PFSK-1 (cell line): ENCODE measurements around the gene C22orf31.

Experiments
- FOXP2 ChIP-seq: optimal IDR thresholded peaks from 2 replicates; pipeline ENCODE3; 2011; ENCODE audit warnings: borderline replicate concordance, control low read depth, inconsistent platforms; ENCODE audit not compliant: insufficient read depth; ENCODE audit errors: extremely low read length, extremely low read depth
- POLR2AphosphoS5 ChIP-seq: IDR thresholded peaks from 2 replicates; pipeline ENCODE4 v1.6.1; 2012; ENCODE audit warnings: low read depth, mild to moderate bottlenecking, control low read depth, low read length, moderate library complexity
- SIN3A ChIP-seq: IDR thresholded peaks from 2 replicates; pipeline ENCODE4 v1.6.1; 2012; ENCODE audit warnings: mild to moderate bottlenecking, low read length, moderate library complexity, borderline replicate concordance; ENCODE audit not compliant: insufficient read depth
- TAF1 ChIP-seq: IDR thresholded peaks from 2 replicates; pipeline ENCODE4 v1.6.1; 2012; ENCODE audit warnings: low read length, control low read depth, borderline replicate concordance; ENCODE audit not compliant: insufficient read depth
- TF ChIP-seq, protein P1 (sequence below), 2 experiments: IDR thresholded peaks; 2 replicates each; pipeline versions ENCODE4 v1.6.1 to v1.8.0; 2011 to 2012; ENCODE audit warnings: low read depth in 2 of 2, low read length in 2 of 2, control low read depth in 1 of 2, inconsistent platforms in 1 of 2, mild to moderate bottlenecking in 1 of 2, moderate library complexity in 1 of 2; ENCODE audit not compliant: insufficient read depth in 1 of 2

- TF ChIP-seq, protein P1, sequence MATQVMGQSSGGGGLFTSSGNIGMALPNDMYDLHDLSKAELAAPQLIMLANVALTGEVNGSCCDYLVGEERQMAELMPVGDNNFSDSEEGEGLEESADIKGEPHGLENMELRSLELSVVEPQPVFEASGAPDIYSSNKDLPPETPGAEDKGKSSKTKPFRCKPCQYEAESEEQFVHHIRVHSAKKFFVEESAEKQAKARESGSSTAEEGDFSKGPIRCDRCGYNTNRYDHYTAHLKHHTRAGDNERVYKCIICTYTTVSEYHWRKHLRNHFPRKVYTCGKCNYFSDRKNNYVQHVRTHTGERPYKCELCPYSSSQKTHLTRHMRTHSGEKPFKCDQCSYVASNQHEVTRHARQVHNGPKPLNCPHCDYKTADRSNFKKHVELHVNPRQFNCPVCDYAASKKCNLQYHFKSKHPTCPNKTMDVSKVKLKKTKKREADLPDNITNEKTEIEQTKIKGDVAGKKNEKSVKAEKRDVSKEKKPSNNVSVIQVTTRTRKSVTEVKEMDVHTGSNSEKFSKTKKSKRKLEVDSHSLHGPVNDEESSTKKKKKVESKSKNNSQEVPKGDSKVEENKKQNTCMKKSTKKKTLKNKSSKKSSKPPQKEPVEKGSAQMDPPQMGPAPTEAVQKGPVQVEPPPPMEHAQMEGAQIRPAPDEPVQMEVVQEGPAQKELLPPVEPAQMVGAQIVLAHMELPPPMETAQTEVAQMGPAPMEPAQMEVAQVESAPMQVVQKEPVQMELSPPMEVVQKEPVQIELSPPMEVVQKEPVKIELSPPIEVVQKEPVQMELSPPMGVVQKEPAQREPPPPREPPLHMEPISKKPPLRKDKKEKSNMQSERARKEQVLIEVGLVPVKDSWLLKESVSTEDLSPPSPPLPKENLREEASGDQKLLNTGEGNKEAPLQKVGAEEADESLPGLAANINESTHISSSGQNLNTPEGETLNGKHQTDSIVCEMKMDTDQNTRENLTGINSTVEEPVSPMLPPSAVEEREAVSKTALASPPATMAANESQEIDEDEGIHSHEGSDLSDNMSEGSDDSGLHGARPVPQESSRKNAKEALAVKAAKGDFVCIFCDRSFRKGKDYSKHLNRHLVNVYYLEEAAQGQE (IDR thresholded peaks at IDR 0.05; ENCODE audit: insufficient read depth in 1 of 2, low read depth in 2 of 2, low read length in 2 of 2): no peak
- TF ChIP-seq TAF1 (no peak), FOXP2 (no peak), POLR2AphosphoS5 (no peak), SIN3A (no peak)
Observed at GRCh38 chr22:29062286-29062821, 723 bp upstream of the C22orf31 start.
